ENCODE results near the gene ANKRD26. TPM values are rescaled to one million over a fixed set of nuclear protein-coding genes. Genes with fewer than 3 reads are reported as not detected.

The ANKRD26 gene
- total and polyA plus RNA-seq, 7 donors: 2.1 to 20.5 (median 8.6) TPM

DNA sequence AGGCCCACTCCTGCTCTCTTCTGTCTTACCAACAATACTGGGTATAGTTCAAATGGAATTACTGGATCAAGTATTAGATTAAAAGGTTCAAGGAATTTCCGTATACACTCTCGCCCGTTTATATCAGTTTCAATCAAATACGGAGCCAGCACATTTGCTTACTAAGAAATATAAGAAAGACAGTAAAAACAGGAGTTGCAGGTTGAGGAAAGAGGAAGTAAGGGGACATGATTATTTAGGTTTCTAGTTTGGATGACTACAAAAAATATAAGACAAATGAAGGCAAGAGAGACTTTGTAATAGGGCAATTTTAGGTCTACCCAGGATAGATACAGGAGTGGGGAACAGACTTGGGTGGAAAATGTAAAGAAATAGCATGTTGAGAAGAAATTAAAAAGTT is 129.6 kb downstream of the ANKRD26 start:
- Histone ChIP-seq H3K9me3 (no peaks in the 10 kb centered on the region), H3K4me3 (no peak overlapping the region), H3K27me3 (no peaks in the 10 kb centered on the region), H3K36me3 (peaks cover 0 to 12% (median 0%) of the 10 kb centered on the region in 4 donors), H3K27ac (no peak overlapping the region), H3K4me1 (no peaks in the 10 kb centered on the region)
- intact Hi-C loops (cut with DNase I): no loop called here
- TF ChIP-seq, protein P1, sequence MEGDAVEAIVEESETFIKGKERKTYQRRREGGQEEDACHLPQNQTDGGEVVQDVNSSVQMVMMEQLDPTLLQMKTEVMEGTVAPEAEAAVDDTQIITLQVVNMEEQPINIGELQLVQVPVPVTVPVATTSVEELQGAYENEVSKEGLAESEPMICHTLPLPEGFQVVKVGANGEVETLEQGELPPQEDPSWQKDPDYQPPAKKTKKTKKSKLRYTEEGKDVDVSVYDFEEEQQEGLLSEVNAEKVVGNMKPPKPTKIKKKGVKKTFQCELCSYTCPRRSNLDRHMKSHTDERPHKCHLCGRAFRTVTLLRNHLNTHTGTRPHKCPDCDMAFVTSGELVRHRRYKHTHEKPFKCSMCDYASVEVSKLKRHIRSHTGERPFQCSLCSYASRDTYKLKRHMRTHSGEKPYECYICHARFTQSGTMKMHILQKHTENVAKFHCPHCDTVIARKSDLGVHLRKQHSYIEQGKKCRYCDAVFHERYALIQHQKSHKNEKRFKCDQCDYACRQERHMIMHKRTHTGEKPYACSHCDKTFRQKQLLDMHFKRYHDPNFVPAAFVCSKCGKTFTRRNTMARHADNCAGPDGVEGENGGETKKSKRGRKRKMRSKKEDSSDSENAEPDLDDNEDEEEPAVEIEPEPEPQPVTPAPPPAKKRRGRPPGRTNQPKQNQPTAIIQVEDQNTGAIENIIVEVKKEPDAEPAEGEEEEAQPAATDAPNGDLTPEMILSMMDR (IDR thresholded peaks at IDR 0.05): no peak
- TF ChIP-seq EP300 (IDR thresholded peaks at IDR 0.05) (no peak), POLR2A (IDR thresholded peaks at IDR 0.05) (no peak), POLR2AphosphoS5 (IDR thresholded peaks at IDR 0.05) (no peak)
- no peak for DNase-seq
- WGBS, 2 donors: 79 to 87% methylated on average over 4 of the region's 4 CpGs

- H3K4me1 ChIP-seq: no peaks in the 10 kb centered on the region
- H3K4me3 ChIP-seq: no peak overlapping the region
- intact Hi-C loops (cut with DNase I): no loop called here
- 89 to 93% methylated on average over 6 of the region's 6 CpGs for WGBS, 2 donors
- no peaks in the 10 kb centered on the region for H3K27me3 ChIP-seq
- TF ChIP-seq, protein P1 (IDR thresholded peaks at IDR 0.05): no peak
- TF ChIP-seq EP300 (IDR thresholded peaks at IDR 0.05) (no peak), POLR2A (IDR thresholded peaks at IDR 0.05) (no peak), POLR2AphosphoS5 (IDR thresholded peaks at IDR 0.05) (no peak)
- no peak overlapping the region for H3K27ac ChIP-seq
- peaks cover 0 to 12% (median 0%) of the 10 kb centered on the region in 4 donors for H3K36me3 ChIP-seq
- H3K9me3 ChIP-seq: no peaks in the 10 kb centered on the region
- no peak for DNase-seq
Measured at GRCh38 chr10:26969145-26969926, 131.0 kb downstream of the ANKRD26 start.

GRCh38 chr10:26962835-26963234 is 137.5 kb downstream of the ANKRD26 start:
- 52 to 85% methylated on average over 3 of the region's 3 CpGs for whole genome bisulfite sequencing, 2 donors
- DNase-seq: no peak
- intact Hi-C loops (cut with DNase I): no loop called here
- H3K4me3 ChIP-seq: no peak overlapping the region
- no peaks in the 10 kb centered on the region for H3K4me1 ChIP-seq
- H3K27ac ChIP-seq: no peak overlapping the region
- TF ChIP-seq POLR2AphosphoS5 (IDR thresholded peaks at IDR 0.05) (no peak), POLR2A (IDR thresholded peaks at IDR 0.05) (no peak), EP300 (IDR thresholded peaks at IDR 0.05) (no peak)
- TF ChIP-seq, protein P1 (IDR thresholded peaks at IDR 0.05): no peak
- H3K36me3 ChIP-seq: peaks cover 0 to 12% (median 0%) of the 10 kb centered on the region in 4 donors
- no peaks in the 10 kb centered on the region for H3K9me3 ChIP-seq
- H3K27me3 ChIP-seq: no peaks in the 10 kb centered on the region

GRCh38 chr10:26960308-26960707 is 140.0 kb downstream of the ANKRD26 start:
- intact Hi-C loops (cut with DNase I): no loop called here
- WGBS, 2 donors: 91 to 92% methylated on average over 7 of the region's 7 CpGs
- Histone ChIP-seq H3K4me3 (no peak overlapping the region), H3K4me1 (no peaks in the 10 kb centered on the region), H3K36me3 (peaks cover 0 to 6% (median 0%) of the 10 kb centered on the region in 4 donors), H3K27ac (no peak overlapping the region), H3K27me3 (no peaks in the 10 kb centered on the region), H3K9me3 (no peaks in the 10 kb centered on the region)
- TF ChIP-seq, protein P1 (IDR thresholded peaks at IDR 0.05): no peak
- no peak for TF ChIP-seq POLR2A (IDR thresholded peaks at IDR 0.05)
- no peak for TF ChIP-seq EP300 (IDR thresholded peaks at IDR 0.05)
- TF ChIP-seq POLR2AphosphoS5 (IDR thresholded peaks at IDR 0.05): no peak
- DNase-seq: no peak
